MCF 10A (cell line): Measurements from ENCODE around the gene STON1. TPM values are rescaled to one million over a fixed set of nuclear protein-coding genes. Genes with fewer than 3 reads are reported as not detected.

Source experiments
- Bru-seq: library from RNA; stranded (reverse); fragments of 400-500 nt; gene quantifications from one replicate; lab custom pipeline; 2021; lab: Mats Ljungman, UMichigan
- BruChase-seq, 2 experiments: library from RNA; stranded (reverse); fragments of 400-500 nt; gene quantifications; one replicate each; lab custom pipeline; 2021; lab: Mats Ljungman, UMichigan
- BruUV-seq: library from RNA; stranded (reverse); fragments of 400-500 nt; replicated peaks from 2 replicates; lab custom pipeline; 2021; lab: Mats Ljungman, UMichigan
- CTCF ChIA-PET: fragments of 300-600 bp; sonication (Branson Sonifier 250); formaldehyde crosslinking; extraction: SDS; loops from one replicate; lab custom pipeline; 2021; ENCODE audit warnings: antibody characterized with exemption, inconsistent platforms; lab: Yijun Ruan, JAX
- POLR2A ChIA-PET: fragments of 300-600, 350-650 bp; sonication (Branson Sonifier 250); formaldehyde crosslinking; extraction: SDS; loops from one replicate; lab custom pipeline; 2020; ENCODE audit warnings: antibody characterized with exemption, inconsistent platforms; lab: Yijun Ruan, JAX
- DNase-seq: peaks from one replicate; pipeline ENCODE4 v3.0.0-alpha.2; 2018; ENCODE audit not compliant: unreplicated experiment
- H3K27ac Mint-ChIP-seq: one replicate; pipeline ENCODE4 v1.8.0; 2022; ENCODE audit warnings: mild to moderate bottlenecking, low read depth, mixed read lengths; ENCODE audit not compliant: unreplicated experiment
- H3K27me3 Mint-ChIP-seq: one replicate; pipeline ENCODE4 v1.8.0; 2022; ENCODE audit warnings: mixed read lengths; ENCODE audit not compliant: insufficient read depth, unreplicated experiment
- H3K36me3 Mint-ChIP-seq: one replicate; pipeline ENCODE4 v1.8.0; 2022; ENCODE audit warnings: mild to moderate bottlenecking, moderate library complexity, mixed read lengths; ENCODE audit not compliant: insufficient read depth, unreplicated experiment
- H3K4me1 Mint-ChIP-seq: one replicate; pipeline ENCODE4 v1.8.0; 2022; ENCODE audit warnings: mixed read lengths; ENCODE audit not compliant: insufficient read depth, unreplicated experiment
- H3K4me3 Mint-ChIP-seq: one replicate; pipeline ENCODE4 v1.8.0; 2022; ENCODE audit warnings: mild to moderate bottlenecking, moderate library complexity, mixed read lengths; ENCODE audit not compliant: unreplicated experiment
- H3K9me3 Mint-ChIP-seq: one replicate; pipeline ENCODE4 v1.8.0; 2022; ENCODE audit warnings: mixed read lengths; ENCODE audit not compliant: unreplicated experiment
- CTCF ChIP-seq: fragments of 200-600 bp; IDR thresholded peaks from one replicate; pipeline ENCODE4 v1.8.0; 2022; ENCODE audit warnings: antibody characterized with exemption, mild to moderate bottlenecking; ENCODE audit not compliant: unreplicated experiment
- intact Hi-C: fragments of 100-400 bp; cut with micrococcal nuclease; formaldehyde crosslinking; loops from 2 replicates; pipeline ENCODE4 v1.14.1; 2022
- long read RNA-seq: library from polyadenylated mRNA; stranded (forward); transcript quantifications from one replicate; pipeline ENCODE4 v2.0.0, GENCODE V29; 2022
- total RNA-seq: library from RNA; stranded (reverse); gene quantifications from 2 replicates; pipeline ENCODE4 v1.2.3, GENCODE V29; 2022

The STON1 gene
- total RNA-seq (0.23 and 0.42 TPM in 2 replicates), Bru-seq, nascent RNA (percentile 24 among the genes with signal in this experiment), BruChase-seq, experiment 1, labeled RNA remaining after a 6-hour chase (percentile 59 among the genes with signal in this experiment), BruChase-seq, experiment 2, labeled RNA remaining after a 2-hour chase (percentile 47 among the genes with signal in this experiment)
- long read RNA-seq = 0 reads

DNA sequence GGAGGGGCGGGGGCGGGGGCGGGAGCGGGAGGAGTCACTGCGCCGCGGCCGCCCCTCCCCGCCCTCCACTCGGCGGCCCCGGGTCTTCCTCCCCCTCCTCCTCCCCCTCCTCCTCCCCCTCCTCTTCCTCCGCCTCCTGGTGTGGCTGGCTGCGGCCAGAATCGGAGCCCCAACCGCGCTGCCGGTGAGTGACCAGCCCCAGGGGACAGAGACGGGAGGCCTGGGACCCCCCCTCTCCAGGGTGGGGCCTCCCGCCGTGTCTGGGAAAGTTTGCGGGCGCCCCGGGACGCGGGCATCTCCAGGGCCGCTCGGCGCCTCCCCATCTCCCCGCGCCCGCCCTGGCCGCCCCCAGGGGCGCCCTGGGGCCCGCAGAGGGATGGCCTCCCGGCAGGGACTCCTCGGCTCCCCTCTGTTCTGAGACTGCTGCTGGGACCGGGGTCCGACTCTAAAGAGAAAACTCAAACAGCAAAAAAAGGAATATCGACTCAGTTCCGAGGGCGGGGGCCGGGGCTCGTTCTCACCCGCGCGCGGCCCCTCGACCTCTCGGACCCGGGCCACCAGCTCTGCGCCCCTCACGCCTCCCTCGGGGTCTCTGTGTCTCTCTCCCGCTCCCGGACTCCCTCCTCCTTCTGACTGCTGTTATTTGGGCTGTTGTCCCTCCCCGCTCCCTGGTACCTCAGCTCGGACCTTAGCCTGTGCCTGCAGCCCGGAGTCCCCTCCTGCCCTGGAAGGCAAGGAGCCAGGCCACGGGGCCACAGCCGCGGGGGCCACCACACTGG lies at the start of gene STON1:
Gene STON1, plus strand, starts transcription at position 122 of the 779 bp plus-strand sequence. CDS start 50,480 bp downstream, outside the sequence.
- no TSS peak for BruUV-seq
- intact Hi-C loops = no loop called here
- Mint-ChIP-seq H3K4me1 (no peaks in the 10 kb centered on the region), H3K9me3 (no peaks in the 10 kb centered on the region), H3K4me3 (peak within 1 kb of the TSS; percentile 84), H3K36me3 (peaks cover 7% of the 10 kb centered on the region), H3K27ac (peak within 1 kb of the TSS; percentile 51), H3K27me3 (no peaks in the 10 kb centered on the region)
- CTCF ChIA-PET = no interaction called here
- no peak for DNase-seq
- no peak for TF ChIP-seq CTCF
- POLR2A ChIA-PET = no interaction called here

DNA sequence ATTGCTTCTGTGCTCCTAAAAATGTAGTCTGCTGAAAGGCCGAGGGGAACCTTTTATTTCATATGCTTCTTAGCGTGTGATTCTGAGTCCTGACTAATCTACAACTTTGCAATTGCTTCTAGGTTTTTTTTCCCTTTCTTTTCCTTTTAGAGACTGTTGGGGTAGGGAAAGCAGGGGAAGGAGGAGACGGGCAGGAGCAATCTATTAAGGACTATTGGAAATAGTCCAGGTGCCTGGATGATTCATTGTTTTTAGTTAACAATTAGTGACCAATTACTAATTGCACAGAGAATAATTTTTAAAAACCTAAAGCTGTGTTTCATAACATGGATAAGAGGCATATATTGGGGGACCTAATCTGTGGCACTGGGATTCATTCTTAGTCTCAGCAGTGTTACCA lies 49.4 kb upstream of the STON1 start:
- no TSS peak for BruUV-seq
- no peak overlapping the region for H3K27ac Mint-ChIP-seq
- DNase-seq = no peak
- ChIA-PET CTCF (interaction anchor here (4.5 kb wide), 1 partner anchor 10 kb away, joined by 23 read pairs; no protein-coding TSS in a partner anchor), POLR2A (no interaction called here)
- H3K27me3 Mint-ChIP-seq = no peaks in the 10 kb centered on the region
- no peaks in the 10 kb centered on the region for H3K9me3 Mint-ChIP-seq
- TF ChIP-seq CTCF = no peak
- H3K4me3 Mint-ChIP-seq = no peak overlapping the region
- intact Hi-C loops = no loop called here
- peaks cover 26% of the 10 kb centered on the region for H3K36me3 Mint-ChIP-seq
- H3K4me1 Mint-ChIP-seq = peaks cover 6% of the 10 kb centered on the region

- H3K27me3 Mint-ChIP-seq = no peaks in the 10 kb centered on the region
- DNase-seq = peak; percentile 13
- BruUV-seq = no TSS peak
- H3K36me3 Mint-ChIP-seq = peaks cover 30% of the 10 kb centered on the region
- no peak overlapping the region for H3K4me3 Mint-ChIP-seq
- no peak for TF ChIP-seq CTCF
- ChIA-PET CTCF (interaction anchor here (1.1 to 4.5 kb wide), 2 partner anchors 10 to 12 kb away, joined by 4 to 23 read pairs; no protein-coding TSS in a partner anchor), POLR2A (interaction anchor here (1.1 kb wide), 1 partner anchor 12 kb away, joined by 3 read pairs; no protein-coding TSS in a partner anchor)
- no peak overlapping the region for H3K27ac Mint-ChIP-seq
- peaks cover 6% of the 10 kb centered on the region for H3K4me1 Mint-ChIP-seq
- H3K9me3 Mint-ChIP-seq = no peaks in the 10 kb centered on the region
- intact Hi-C loops = no loop called here
These were observed 47.6 kb upstream of the STON1 start for GRCh38 chr2:48482313-48482712.

GRCh38 chr2:48482769-48483168 lies 47.2 kb upstream of the STON1 start:
- ChIA-PET CTCF (interaction anchor here (1.0 to 4.5 kb wide), 2 partner anchors 12 kb away, joined by 4 to 23 read pairs; no protein-coding TSS in a partner anchor), POLR2A (no interaction called here)
- H3K4me1 Mint-ChIP-seq = peaks cover 6% of the 10 kb centered on the region
- no peaks in the 10 kb centered on the region for H3K27me3 Mint-ChIP-seq
- H3K9me3 Mint-ChIP-seq = no peaks in the 10 kb centered on the region
- no peak overlapping the region for H3K4me3 Mint-ChIP-seq
- BruUV-seq = no TSS peak
- no peak for TF ChIP-seq CTCF
- H3K27ac Mint-ChIP-seq = no peak overlapping the region
- H3K36me3 Mint-ChIP-seq = peaks cover 30% of the 10 kb centered on the region
- peak; percentile 63 for DNase-seq
- intact Hi-C loops = no loop called here
